HepG2 (cell line): ENCODE data around the gene LAMP2. TPM values are rescaled to one million over a fixed set of nuclear protein-coding genes. Genes with fewer than 3 reads are reported as not detected.

Experiments used
- ATAC-seq: fragments of 200-7000 bp; cut with Tn5 transposase; 3 replicates; pipeline ENCODE4 v1.9.1; 2020; ENCODE audit warnings: mild to moderate bottlenecking, moderate library complexity
- BruUV-seq: library from RNA; stranded (reverse); fragments of 400-500 nt; replicated peaks from 2 replicates; lab custom pipeline; 2021; lab: Mats Ljungman, UMichigan
- CTCF ChIA-PET: fragments of 300-600 bp; formaldehyde crosslinking; extraction: SDS; loops from one replicate; lab custom pipeline; 2021; ENCODE audit warnings: low total read pairs, inconsistent platforms, low intra/inter-chr PET ratio; lab: Yijun Ruan, JAX
- POLR2A ChIA-PET: fragments of 350-600 bp; sonication (Branson Sonifier 250); formaldehyde crosslinking; loops from one replicate; lab custom pipeline; 2020; ENCODE audit warnings: antibody characterized with exemption, inconsistent platforms; lab: Yijun Ruan, JAX
- DNase-seq: peaks from one replicate; pipeline ENCODE4 v3.0.0-alpha.2; 2015; ENCODE audit warnings: low spot score
- FAIRE-seq: peaks from 3 replicates; lab custom pipeline; 2011; peaks lifted over from hg19 to GRCh38; lab: Jason Lieb, UNC
- H2AFZ ChIP-seq: one replicate; pipeline ENCODE4 v1.6.1; 2011; ENCODE audit warnings: low read length, inconsistent platforms
- H3K27ac ChIP-seq: fragments of 300-600 bp; 3 replicates; pipeline ENCODE4 v1.8.0; 2011; ENCODE audit warnings: mixed run types, mild to moderate bottlenecking, mixed read lengths, low read length, inconsistent platforms; ENCODE audit not compliant: insufficient read depth; ENCODE audit errors: extremely low read length
- H3K27me3 ChIP-seq, 2 experiments: fragments of 200-600 bp in 1 of 2; 2 replicates in 1 of 2; 3 replicates in 1 of 2; pipeline versions ENCODE4 v1.6.0 to v1.8.0; 2011; ENCODE audit warnings: low read length in 2 of 2, mild to moderate bottlenecking in 2 of 2, moderate library complexity in 2 of 2, inconsistent platforms in 1 of 2; ENCODE audit not compliant: insufficient read depth in 2 of 2, control insufficient read depth in 1 of 2
- H3K36me3 ChIP-seq, 2 experiments: fragments of 200-600 bp in 1 of 2; replicated peaks in 1 of 2; 2 replicates in 1 of 2; 3 replicates in 1 of 2; pipeline versions ENCODE4 v1.5.1 to v1.8.0; 2011; ENCODE audit warnings: low read length in 2 of 2, inconsistent platforms in 1 of 2; ENCODE audit not compliant: insufficient read depth in 2 of 2, control insufficient read depth in 1 of 2
- H3K4me1 ChIP-seq: 2 replicates; pipeline ENCODE4 v1.5.1; 2012; ENCODE audit warnings: low read length, inconsistent platforms; ENCODE audit not compliant: insufficient read depth
- H3K4me2 ChIP-seq: 2 replicates; pipeline ENCODE4 v1.6.0; 2011; ENCODE audit warnings: low read depth, low read length, inconsistent platforms
- H3K4me3 ChIP-seq, 3 experiments: fragments of 200-600 bp in 1 of 3; sonication (generic), shearing (Covaris generic) in 1 of 3; replicated peaks in 1 of 3; 2 replicates each; pipeline ENCODE4 v1.5.1; 2011 to 2016; ENCODE audit warnings: low read length in 3 of 3, inconsistent platforms in 2 of 3, low read depth in 2 of 3, mild to moderate bottlenecking in 2 of 3, control low read depth in 1 of 3, mixed read lengths in 1 of 3; ENCODE audit not compliant: insufficient read depth in 1 of 3
- H3K79me2 ChIP-seq: one replicate; pipeline ENCODE4 v1.6.1; 2011; ENCODE audit warnings: low read length, inconsistent platforms; ENCODE audit not compliant: insufficient read depth
- H3K9ac ChIP-seq: 2 replicates; pipeline ENCODE4 v1.6.0; 2011; ENCODE audit warnings: mild to moderate bottlenecking, low read depth, low read length, inconsistent platforms; ENCODE audit not compliant: insufficient read depth
- H3K9me3 ChIP-seq: 2 replicates; pipeline ENCODE4 v1.5.1; 2012; ENCODE audit warnings: mild to moderate bottlenecking, low read length
- H4K20me1 ChIP-seq: 2 replicates; pipeline ENCODE4 v1.6.0; 2011; ENCODE audit warnings: inconsistent platforms, mild to moderate bottlenecking, low read length, moderate library complexity; ENCODE audit not compliant: insufficient read depth
- ATF7-NPFF ChIP-seq: sonication (generic); formaldehyde crosslinking; IDR thresholded peaks from 2 replicates; pipeline ENCODE4 v1.8.1; 2023; ENCODE audit warnings: mild to moderate bottlenecking, low read depth, missing genetic modification reagents, moderate library complexity
- CBFB ChIP-seq: sonication (generic); formaldehyde crosslinking; IDR thresholded peaks from 2 replicates; pipeline ENCODE4 v1.4.0; 2020; ENCODE audit warnings: missing genetic modification reagents
- CC2D1A ChIP-seq: sonication (generic); formaldehyde crosslinking; IDR thresholded peaks from 2 replicates; pipeline ENCODE4 v1.8.1; 2023; ENCODE audit warnings: mild to moderate bottlenecking, missing genetic modification reagents
- HHEX ChIP-seq: IDR thresholded peaks from 2 replicates; pipeline ENCODE4 v1.6.1; 2016; ENCODE audit warnings: control low read depth
- MTERF4 ChIP-seq: sonication (generic); formaldehyde crosslinking; IDR thresholded peaks from 2 replicates; pipeline ENCODE4 v1.8.0; 2023; ENCODE audit warnings: mild to moderate bottlenecking, missing genetic modification reagents
- PHF5A ChIP-seq: IDR thresholded peaks from one replicate; pipeline ENCODE4 v1.6.1; 2018; ENCODE audit warnings: low read depth, missing genetic modification reagents; ENCODE audit not compliant: unreplicated experiment
- PRMT3 ChIP-seq: sonication (generic); formaldehyde crosslinking; IDR thresholded peaks from 2 replicates; pipeline ENCODE4 v1.8.1; 2022; ENCODE audit warnings: low read depth, mild to moderate bottlenecking, moderate library complexity, missing genetic modification reagents, borderline replicate concordance
- RNF2 ChIP-seq: fragments of 450-650 bp; conservative IDR thresholded peaks from 2 replicates; pipeline ENCODE4 v1.6.1; 2016; ENCODE audit warnings: low read depth
- SMC3 ChIP-seq: IDR thresholded peaks from 2 replicates; pipeline ENCODE4 v1.6.1; 2011; ENCODE audit warnings: low read length, improper control_type of control experiment
- SRSF1 ChIP-seq: fragments of 200-400 bp; formaldehyde crosslinking; optimal IDR thresholded peaks from 2 replicates; pipeline ENCODE3; 2017; ENCODE audit warnings: mild to moderate bottlenecking, low read depth, low read length, moderate library complexity
- STAG1 ChIP-seq: sonication (generic); formaldehyde crosslinking; IDR thresholded peaks from 2 replicates; pipeline ENCODE4 v1.4.0; 2020; ENCODE audit warnings: missing genetic modification reagents
- ZEB1 ChIP-seq: IDR thresholded peaks from 2 replicates; pipeline ENCODE4 v1.6.1; 2012; ENCODE audit warnings: mild to moderate bottlenecking, low read depth, inconsistent platforms; ENCODE audit not compliant: insufficient replicate concordance
- ZNF276 ChIP-seq: sonication (generic); formaldehyde crosslinking; IDR thresholded peaks from 2 replicates; pipeline ENCODE4 v1.4.0; 2020; ENCODE audit warnings: mild to moderate bottlenecking, low read depth, missing genetic modification reagents
- ZNF281 ChIP-seq: sonication (generic); formaldehyde crosslinking; IDR thresholded peaks from 2 replicates; pipeline ENCODE4 v1.4.0; 2020; ENCODE audit warnings: missing genetic modification reagents, borderline replicate concordance
- ZNF501 ChIP-seq: sonication (generic); formaldehyde crosslinking; IDR thresholded peaks from 2 replicates; pipeline ENCODE4 v1.5.1; 2020; ENCODE audit warnings: mild to moderate bottlenecking, moderate library complexity, missing genetic modification reagents
- ZNF562 ChIP-seq: sonication (generic); formaldehyde crosslinking; IDR thresholded peaks from 2 replicates; pipeline ENCODE4 v1.8.0; 2022; ENCODE audit warnings: missing genetic modification reagents, borderline replicate concordance
- ZNF776 ChIP-seq: sonication (generic); formaldehyde crosslinking; IDR thresholded peaks from 2 replicates; pipeline ENCODE4 v1.4.0; 2020; ENCODE audit warnings: mild to moderate bottlenecking, missing genetic modification reagents
- ZNF883 ChIP-seq: sonication (generic); formaldehyde crosslinking; IDR thresholded peaks from 2 replicates; pipeline ENCODE4 v1.5.1; 2020; ENCODE audit warnings: mild to moderate bottlenecking, missing genetic modification reagents; ENCODE audit errors: not compliant biosample characterization
- WGBS: methylation state at CpG from one replicate; pipeline ENCODE4 v1.1.6; 2017; ENCODE audit warnings: low lambda C conversion rate; 5-methylcytosine and 5-hydroxymethylcytosine counted together
- in situ Hi-C: cut with HindIII; loops from 2 replicates; pipeline ENCODE4 v1.10.0; 2017; ENCODE audit warnings: low pct_unique_long_range_greater_than_20kb; ENCODE audit not compliant: extremely low pct_ligation_motif_present
- intact Hi-C: fragments of 100-400 bp; cut with micrococcal nuclease; formaldehyde crosslinking; loops from one replicate; pipeline ENCODE4 v1.10.0; 2022; ENCODE audit not compliant: unreplicated experiment
- polyA plus RNA-seq, 8 experiments: library from polyadenylated mRNA; depleted of rRNA in 3 of 8; stranded (reverse) in 7 of 8; unstranded in 1 of 8; fragments of >200 nt; fragmentation: Illumina TruSeq in 4 of 8; extraction: Trizol in 4 of 8; gene quantifications; 2 replicates each; pipeline versions ENCODE4 v1.2.1 to v1.2.3, GENCODE V29; 2011 to 2016; ENCODE audit warnings: low read depth in 4 of 8, missing spikeins in 1 of 8, mixed read lengths in 1 of 8; ENCODE audit not compliant: insufficient read depth in 1 of 8
- total RNA-seq, 5 experiments: library from RNA; depleted of rRNA; stranded (reverse); fragments of >200 nt; fragmentation: Illumina TruSeq; extraction: Trizol; gene quantifications; 2 replicates each; pipeline ENCODE4 v1.2.3, GENCODE V29; 2016; ENCODE audit warnings: low read depth in 1 of 5
- TF ChIP-seq, protein P1 (sequence below): IDR thresholded peaks from 2 replicates; pipeline ENCODE4 v1.6.1; 2016; ENCODE audit warnings: control low read depth

Gene LAMP2
- total and polyA plus RNA-seq, 2 of the 13 experiments (the other 11 are each of a cell fraction or from before 2014, with no cell fraction given): 127 to 170 TPM

- TF ChIP-seq PRMT3 (CRISPR knock-in tag): no peak
- TF ChIP-seq ZNF883 (CRISPR knock-in tag): no peak
- TF ChIP-seq ZNF281: no peak
- no peak for TF ChIP-seq CC2D1A
- TF ChIP-seq RNF2: no peak
- TF ChIP-seq STAG1 (CRISPR knock-in tag): no peak
- no peak for TF ChIP-seq ATF7-NPFF (CRISPR knock-in tag)
- TF ChIP-seq, all 625 proteins: peak for 0
These were observed 9.8 kb downstream of the LAMP2 start (continued) for GRCh38 chrX:120459309-120459708.

DNA sequence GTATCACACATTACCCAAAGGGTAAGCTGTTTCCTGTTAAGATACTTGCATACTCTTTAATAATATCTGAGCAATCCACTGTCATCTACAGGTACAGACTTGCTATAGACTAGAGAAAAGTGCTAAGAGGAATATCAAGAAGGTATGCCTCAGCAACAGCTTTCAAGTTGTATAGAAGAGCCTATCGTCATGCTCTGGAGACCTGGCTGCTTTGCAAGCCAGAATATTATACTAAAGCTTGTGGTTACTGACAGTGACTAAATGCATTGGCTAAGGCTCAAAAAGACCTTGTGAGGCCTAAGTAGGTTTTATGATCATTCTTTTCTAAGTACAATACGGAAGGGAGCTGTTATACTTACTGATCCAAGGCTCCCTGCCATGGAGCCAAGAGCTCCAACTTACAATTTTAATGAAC lies 11.3 kb downstream of the LAMP2 start:
- CTCF ChIA-PET: no interaction called here
- Histone ChIP-seq H2AFZ (no peak overlapping the region), H3K4me1 (peaks cover 10% of the 10 kb centered on the region), H3K9me3 (no peaks in the 10 kb centered on the region), H3K4me3 (no peak overlapping the region), H4K20me1 (0 out of 2 replicates have a peak, but pooled peaks cover 6% of the 10 kb centered on the region), H3K36me3 (peaks cover 0 to 12% of the 10 kb centered on the region in 2 experiments; a peak in 1 of 5 replicates), H3K27me3 (no peaks in the 10 kb centered on the region), H3K9ac (no peak overlapping the region), H3K4me2 (no peak overlapping the region), H3K79me2 (peaks cover 49% of the 10 kb centered on the region), H3K27ac (no peak overlapping the region)
- BruUV-seq: no TSS peak
- FAIRE-seq: no peak
- POLR2A ChIA-PET: no interaction called here
- 100% methylated on average over 2 of the region's 2 CpGs for WGBS
- intact Hi-C loops (no loop called here), in situ Hi-C loops (loop anchor here (25.0 kb wide), 1 partner anchor 220 kb away; no protein-coding TSS in a partner anchor)
- DNase-seq: no peak
- ATAC-seq: no peak
- TF ChIP-seq ZNF562 (CRISPR knock-in tag): no peak
- no peak for TF ChIP-seq ZEB1
- TF ChIP-seq PHF5A (CRISPR knock-in tag): no peak
- no peak for TF ChIP-seq MTERF4 (CRISPR knock-in tag)
- TF ChIP-seq ZNF276: no peak
- TF ChIP-seq, protein P1, sequence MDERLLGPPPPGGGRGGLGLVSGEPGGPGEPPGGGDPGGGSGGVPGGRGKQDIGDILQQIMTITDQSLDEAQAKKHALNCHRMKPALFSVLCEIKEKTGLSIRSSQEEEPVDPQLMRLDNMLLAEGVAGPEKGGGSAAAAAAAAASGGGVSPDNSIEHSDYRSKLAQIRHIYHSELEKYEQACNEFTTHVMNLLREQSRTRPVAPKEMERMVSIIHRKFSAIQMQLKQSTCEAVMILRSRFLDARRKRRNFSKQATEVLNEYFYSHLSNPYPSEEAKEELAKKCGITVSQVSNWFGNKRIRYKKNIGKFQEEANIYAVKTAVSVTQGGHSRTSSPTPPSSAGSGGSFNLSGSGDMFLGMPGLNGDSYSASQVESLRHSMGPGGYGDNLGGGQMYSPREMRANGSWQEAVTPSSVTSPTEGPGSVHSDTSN (CRISPR knock-in tag): no peak
- TF ChIP-seq ZNF776 (CRISPR knock-in tag): no peak
- no peak for TF ChIP-seq CBFB
- TF ChIP-seq SMC3: no peak
- no peak for TF ChIP-seq SRSF1
- TF ChIP-seq ZNF501 (CRISPR knock-in tag): no peak
- no peak for TF ChIP-seq HHEX (CRISPR knock-in tag)
